T-helper 1 cell treated with Interleukin-12 subunit alpha and Interleukin-12 subunit beta and Interleukin-4 antibody, amounts not matched to agents 30 ng/mL and 1 ng/mL, for 36 hours (primary cell): ENCODE measurements around the gene PAK1IP1. TPM values are rescaled to one million over a fixed set of nuclear protein-coding genes. Genes with fewer than 3 reads are reported as not detected.
"Not testable (repeated sequence)": the region's sequence is repeated elsewhere in the genome, so short reads cannot be mapped to it uniquely, and the experiment has no call there.

Experiments
- intact Hi-C: fragments of 100-400 bp; cut with micrococcal nuclease; formaldehyde crosslinking; loops from one replicate; pipeline ENCODE4 v1.15.1; 2024
- total RNA-seq: library from RNA; stranded (reverse); gene quantifications from 2 replicates; pipeline ENCODE4 v1.2.3, GENCODE V29; 2022

The PAK1IP1 gene, protein sequence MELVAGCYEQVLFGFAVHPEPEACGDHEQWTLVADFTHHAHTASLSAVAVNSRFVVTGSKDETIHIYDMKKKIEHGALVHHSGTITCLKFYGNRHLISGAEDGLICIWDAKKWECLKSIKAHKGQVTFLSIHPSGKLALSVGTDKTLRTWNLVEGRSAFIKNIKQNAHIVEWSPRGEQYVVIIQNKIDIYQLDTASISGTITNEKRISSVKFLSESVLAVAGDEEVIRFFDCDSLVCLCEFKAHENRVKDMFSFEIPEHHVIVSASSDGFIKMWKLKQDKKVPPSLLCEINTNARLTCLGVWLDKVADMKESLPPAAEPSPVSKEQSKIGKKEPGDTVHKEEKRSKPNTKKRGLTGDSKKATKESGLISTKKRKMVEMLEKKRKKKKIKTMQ
- total RNA-seq = 16.7 and 18.1 TPM in 2 replicates

DNA sequence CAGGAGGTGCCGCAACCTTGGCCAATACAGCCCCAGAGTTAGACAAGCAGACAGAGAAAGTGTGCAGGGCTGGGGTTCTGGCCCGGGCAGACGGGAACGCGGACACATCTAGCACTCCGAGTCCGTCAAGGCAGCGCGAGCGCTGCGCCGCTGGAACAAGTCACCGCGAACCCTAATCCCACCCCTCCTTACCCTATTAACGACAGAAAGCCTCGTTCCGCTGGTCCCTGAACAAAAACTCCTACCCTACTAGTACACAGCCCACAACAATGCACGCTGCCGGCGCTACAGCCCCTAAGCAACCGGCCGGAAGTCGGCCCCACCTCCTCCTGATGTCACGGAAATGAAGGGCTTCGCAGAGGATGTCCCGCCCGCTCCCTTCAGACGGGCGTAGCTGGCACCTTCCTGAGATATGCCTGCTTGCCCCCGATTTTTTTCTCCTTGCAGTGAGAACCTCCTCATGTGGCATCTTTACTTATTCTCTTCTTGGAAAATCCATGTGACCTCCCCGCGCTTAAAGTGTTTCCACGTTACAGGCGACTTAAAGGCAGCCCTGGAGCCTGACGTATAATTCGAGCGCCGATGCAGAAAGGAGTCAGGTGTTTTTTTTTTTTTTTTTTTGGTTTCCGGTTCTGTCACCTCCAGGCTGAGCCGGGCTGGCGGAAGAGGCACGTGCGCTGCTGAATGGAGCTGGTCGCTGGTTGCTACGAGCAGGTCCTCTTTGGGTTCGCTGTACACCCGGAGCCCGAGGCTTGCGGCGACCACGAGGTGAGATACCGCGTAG, at the start of gene PAK1IP1, which contains the start of gene C6orf52:
TSS of gene PAK1IP1 (plus strand) at position 671 of the 784 bp plus-strand sequence. CDS start at position 685, 14 bp downstream.
TSS of gene C6orf52 (minus strand) at position 315 of the 784 bp plus-strand sequence. CDS start 7,066 bp downstream, outside the sequence.
- intact Hi-C loops = loop anchor here (1.0 to 2.0 kb wide), 15 partner anchors 12 to 1317 kb away; partner anchors contain the start of genes MAK, SMIM13, TMEM14B and TMEM14C

DNA sequence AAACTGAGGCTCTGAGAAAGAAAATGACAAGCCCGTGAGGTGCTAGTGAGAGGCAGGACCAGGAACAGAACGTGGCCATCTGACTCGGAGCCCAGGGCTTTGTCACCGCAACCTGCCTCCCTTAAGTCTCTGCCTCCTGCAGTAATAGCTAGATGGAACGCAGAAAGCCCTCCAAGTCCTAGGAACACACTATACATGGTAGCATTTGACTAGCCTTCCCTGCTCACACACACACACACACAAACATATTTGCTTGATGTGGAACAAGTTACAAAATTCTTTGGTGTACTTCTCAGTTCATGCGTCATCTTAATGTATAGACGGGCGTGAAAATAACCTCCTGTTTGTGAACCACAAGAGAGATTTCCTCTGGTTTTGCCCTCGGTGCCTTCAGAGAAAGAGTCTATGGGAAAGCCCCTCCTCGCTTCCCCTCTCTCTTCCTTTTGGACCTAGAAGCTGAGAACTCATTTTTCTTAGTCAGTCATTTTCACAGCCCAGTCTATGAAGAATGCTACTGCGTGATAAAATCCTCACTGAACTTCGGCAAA, 39.2 kb upstream of the PAK1IP1 start:
- intact Hi-C loops = loop anchor here (1.0 to 2.0 kb wide), 3 partner anchors 29 to 67 kb away; partner anchors contain the start of genes C6orf52, PAK1IP1 and TMEM14C

DNA sequence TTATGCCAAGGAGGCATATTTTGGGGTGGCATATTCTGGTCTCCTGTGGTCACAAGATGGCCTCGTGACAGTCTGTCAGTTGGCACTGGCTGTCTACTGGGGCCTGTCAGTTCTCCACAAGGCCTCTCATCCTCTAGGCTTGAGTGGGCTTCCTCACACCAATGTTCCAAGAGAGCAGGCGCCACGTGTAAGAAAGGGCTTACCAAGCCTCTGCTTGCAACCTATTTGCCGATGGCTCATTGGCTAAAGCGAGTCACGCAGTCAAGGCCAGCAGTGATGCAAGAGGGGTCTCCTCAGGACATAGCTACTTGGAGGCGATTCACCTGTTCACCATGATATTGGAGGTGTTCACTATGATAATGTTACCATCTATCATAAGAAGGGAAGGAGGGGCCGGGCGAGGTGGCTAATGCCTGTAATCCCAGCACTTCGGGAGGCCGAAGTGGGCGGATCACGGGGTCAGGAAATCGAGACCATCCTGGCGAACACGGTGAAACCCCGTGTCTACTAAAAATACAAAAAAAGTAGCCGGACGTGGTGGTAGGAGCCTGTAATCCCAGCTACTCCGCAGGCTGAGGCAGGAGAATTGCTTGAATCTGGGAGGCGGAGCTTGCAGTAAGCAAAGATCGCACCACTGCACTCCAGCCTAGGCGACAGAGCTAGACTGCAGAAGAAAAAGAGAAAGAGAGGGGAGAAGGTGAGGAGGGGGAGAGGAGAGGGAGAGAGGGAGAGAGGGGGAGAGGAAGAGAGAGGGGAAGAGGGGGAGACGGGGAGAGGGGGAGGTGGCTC, 35.7 kb upstream of the PAK1IP1 start:
- intact Hi-C loops = no loop called here

- intact Hi-C loops = no loop called here
These were observed 34.9 kb upstream of the PAK1IP1 start for GRCh38 chr6:10659699-10660348.

DNA sequence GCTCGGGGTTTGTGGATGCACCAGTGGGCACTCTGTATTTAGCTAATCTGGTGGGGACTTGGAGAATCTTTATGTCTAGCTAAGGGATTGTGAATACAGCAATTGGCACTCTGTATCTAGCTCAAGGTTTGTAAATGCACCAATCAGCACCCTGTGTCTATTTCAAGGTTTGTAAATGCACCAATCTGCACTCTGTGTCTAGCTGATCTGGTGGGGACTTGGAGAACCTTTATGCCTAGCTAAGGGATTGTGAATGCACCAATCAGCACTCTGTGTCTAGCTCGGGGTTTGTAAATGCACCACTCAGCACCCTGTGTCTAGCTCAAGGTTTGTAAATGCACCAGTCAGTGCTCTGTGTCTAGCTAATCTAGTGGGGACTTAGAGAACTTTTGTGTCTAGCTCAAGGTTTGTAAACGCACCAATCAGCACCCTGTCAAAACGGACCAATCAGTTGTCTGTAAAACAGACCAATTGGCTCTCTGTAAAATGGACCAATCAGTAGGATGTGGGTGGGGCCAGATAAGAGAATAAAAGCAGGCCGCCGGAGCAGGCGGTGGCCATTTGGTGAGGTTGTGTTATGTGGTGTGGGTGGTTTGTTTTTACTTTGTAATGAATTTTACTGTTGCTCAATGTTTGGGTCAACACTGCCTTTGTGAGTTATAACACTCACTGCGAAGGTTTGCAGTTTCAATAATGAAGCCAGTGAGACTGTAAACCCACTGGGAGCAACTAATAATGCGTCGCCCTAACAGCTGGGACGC, 34.2 kb upstream of the PAK1IP1 start:
- intact Hi-C loops = not testable (repeated sequence)

- intact Hi-C loops = no loop called here
These were observed 32.6 kb upstream of the PAK1IP1 start for GRCh38 chr6:10662207-10662606.

DNA sequence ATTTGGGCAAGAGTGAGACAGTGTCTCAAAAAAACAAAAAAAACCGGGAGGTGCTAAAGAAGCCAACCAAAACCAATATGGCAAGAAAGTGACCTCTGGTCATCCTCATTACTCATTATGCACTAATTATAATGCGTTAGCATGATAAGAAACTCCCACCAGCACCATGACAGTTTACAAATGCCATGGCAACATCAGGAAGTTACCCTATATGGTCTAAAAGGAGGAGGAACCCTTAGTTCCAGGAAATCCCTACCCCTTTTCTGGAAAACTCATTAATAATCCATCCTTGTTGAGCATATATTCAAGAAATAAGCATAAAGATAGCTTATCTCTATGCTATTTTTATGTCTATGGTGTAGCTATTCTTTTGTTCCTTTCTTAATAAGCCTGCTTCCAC, 32.0 kb upstream of the PAK1IP1 start:
- intact Hi-C loops = no loop called here

- intact Hi-C loops = not testable (repeated sequence)
These were observed 29.2 kb upstream of the PAK1IP1 start for GRCh38 chr6:10665595-10665994.

DNA sequence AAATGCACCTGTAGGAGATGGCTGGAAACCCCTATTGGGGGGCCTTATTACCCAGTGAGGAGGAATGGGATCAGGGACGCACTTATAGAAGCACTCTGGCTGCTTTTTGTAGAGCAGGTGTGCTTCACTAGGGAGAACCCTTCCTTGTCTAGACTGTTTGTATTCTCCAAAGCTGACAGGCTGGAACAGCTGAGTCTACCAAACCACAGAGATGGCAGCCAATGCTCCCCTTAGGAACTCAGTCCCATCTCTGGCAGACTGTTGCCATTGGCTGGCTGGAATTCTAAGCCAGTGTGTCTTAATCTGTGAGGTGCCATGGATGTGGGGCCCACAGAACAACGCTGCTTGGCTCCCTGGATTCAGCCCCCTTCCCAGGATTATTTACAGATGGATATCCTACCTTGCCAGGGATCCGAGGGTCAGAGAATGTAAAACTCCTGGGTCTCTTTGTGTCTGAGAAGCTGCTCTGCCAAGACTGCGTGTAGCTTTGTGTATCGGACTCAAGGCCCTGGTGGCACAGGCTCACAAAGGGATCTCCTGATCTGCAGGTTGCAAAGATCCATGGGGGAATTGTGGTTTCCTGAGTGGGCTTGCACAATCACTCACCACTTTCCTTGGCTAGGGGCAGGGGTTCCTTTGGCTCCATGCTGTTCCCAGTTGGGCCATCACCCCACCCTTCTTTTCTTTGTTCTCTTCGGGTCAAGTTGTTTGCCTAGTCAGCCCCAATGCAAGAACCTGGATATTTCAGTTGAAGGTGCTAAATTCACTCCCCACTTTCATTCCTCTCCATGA, 26.4 kb upstream of the PAK1IP1 start:
- intact Hi-C loops = no loop called here

DNA sequence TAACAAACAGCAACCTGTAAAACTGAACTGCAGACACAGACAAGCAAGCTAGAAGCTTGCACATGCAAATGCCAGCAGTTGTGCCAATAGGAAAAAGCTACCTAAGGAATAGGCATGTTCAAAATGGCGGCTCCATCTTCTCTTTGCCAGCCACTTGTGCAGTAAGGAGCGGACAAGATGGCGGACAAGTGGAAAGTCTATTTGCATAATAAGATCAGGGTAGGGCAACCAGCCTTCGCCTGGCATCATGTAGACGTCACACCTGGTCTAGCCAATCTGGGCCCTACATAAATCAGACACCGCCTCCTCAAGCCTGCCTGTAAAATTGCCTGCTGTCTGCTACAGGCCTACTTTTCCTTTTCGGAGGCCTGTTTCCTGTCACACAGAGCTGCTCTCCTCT, 18.4 kb upstream of the PAK1IP1 start:
- intact Hi-C loops = no loop called here

DNA sequence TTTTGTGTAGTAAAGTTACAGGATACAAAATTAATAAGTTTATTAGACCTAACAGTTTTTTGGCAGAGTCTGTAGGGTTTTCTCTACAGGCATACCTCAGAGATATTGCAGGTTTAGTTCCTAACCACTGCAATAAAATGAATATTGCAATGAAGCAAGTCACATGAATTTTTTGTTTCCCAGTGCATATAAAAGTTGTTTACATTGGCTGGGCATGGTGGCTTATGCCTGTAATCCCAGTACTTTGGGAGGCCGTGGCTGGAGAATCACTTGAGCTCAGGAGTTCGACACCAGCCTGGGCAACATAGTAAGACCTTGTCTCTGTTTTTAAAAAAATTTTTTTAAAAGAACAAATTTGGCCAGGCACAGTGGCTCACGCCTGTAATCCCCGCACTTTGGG, 16.3 kb upstream of the PAK1IP1 start:
- intact Hi-C loops = no loop called here

GRCh38 chr6:10681795-10682194, 13.0 kb upstream of the PAK1IP1 start:
- intact Hi-C loops = loop anchor here (1.0 kb wide), 1 partner anchor 13 kb away; the partner anchor contains the start of genes C6orf52 and PAK1IP1

DNA sequence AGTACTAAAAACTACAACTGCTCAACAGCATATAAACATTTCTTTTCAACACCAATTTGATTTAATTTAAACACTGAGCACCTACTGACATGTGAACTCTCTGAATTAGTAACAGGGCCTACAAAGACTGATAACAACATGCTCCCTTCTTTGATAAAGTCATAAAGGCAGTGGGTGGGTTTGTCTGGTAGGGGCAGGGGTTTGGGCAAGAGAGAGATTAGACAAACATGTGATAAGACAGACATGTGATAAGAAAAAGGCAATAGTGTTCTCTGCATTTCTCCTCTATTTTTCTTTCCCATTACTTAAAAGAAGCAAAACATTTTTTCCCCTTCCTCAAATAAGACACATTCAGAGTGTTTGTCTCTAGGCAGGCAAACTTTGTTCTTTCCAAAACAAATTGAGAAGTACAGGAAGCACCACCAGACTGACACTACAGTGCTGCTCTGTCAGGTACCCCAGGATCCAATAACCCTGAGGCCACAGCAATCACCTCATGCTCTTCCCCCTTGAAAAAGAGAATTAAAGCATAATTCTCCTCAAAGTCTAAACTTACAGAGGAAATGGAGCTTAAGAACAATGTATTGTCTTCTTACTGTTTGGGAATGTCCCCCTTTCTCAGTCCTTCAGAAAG, 12.3 kb upstream of the PAK1IP1 start:
- intact Hi-C loops = loop anchor here (1.0 kb wide), 1 partner anchor 12 kb away; the partner anchor contains the start of genes C6orf52 and PAK1IP1

DNA sequence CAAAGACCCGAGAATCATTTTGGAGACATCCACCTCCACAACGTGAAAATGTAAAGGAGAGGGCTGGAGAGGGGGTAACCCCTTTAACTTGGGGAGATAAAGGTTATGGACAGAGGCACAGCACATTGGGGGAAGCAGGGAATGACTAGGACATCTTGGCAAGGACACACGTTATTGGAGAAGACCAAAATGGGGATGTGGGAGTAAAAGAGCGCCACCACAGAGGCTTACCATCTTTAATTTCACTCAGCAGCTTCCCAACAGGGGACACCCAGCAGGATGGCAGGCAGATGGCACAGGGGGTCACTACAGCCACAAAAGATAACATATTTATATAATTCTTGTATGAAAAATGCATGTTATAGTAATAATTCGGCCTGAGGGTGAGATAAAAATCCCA, 10.2 kb upstream of the PAK1IP1 start:
- intact Hi-C loops = loop anchor here (2.0 kb wide), 1 partner anchor 30 kb away; no protein-coding TSS in a partner anchor

GRCh38 chr6:10685092-10685915, 9.5 kb upstream of the PAK1IP1 start:
- intact Hi-C loops = loop anchor here (2.0 kb wide), 1 partner anchor 31 kb away; no protein-coding TSS in a partner anchor

GRCh38 chr6:10686901-10687300, 7.9 kb upstream of the PAK1IP1 start:
- intact Hi-C loops = no loop called here

DNA sequence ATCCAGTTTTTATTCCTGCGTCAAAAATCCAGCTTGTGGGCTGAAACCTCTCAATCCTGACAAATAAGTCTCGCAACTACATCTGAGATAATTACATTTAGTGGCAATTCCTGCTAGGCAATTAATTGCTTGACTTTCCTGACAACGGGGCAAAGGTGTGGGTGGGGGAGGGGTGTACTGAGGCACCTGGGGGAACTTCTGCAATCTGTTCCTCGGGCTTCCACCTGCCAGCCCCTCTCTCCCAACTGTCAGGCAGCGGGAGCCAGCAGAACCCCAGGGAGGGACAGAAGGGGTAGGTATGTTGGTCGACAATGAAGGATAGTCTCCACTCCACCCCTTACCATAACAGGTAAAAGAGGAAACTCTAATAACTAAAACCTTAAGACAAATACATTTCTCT, 7.2 kb upstream of the PAK1IP1 start:
- intact Hi-C loops = no loop called here
